HG03095 (cell line): ENCODE data around the gene ZNF500.

ENCODE experiments used
- ATAC-seq: cut with Tn5 transposase; IDR thresholded peaks from one replicate; pipeline ENCODE4 v1.9.1; 2021; ENCODE audit warnings: moderate library complexity; ENCODE audit not compliant: unreplicated experiment

The ZNF500 gene

GRCh38 chr16:4775005-4775404 lies 8.0 kb upstream of the ZNF500 start:
- no peak for ATAC-seq

GRCh38 chr16:4772351-4772750 lies 5.4 kb upstream of the ZNF500 start:
- ATAC-seq = no peak

GRCh38 chr16:4771646-4772045 lies 4.7 kb upstream of the ZNF500 start:
- ATAC-seq = no peak

GRCh38 chr16:4769306-4769638 lies 2.3 kb upstream of the ZNF500 start:
- ATAC-seq = no peak

- peak; percentile 71 for ATAC-seq
Observed at GRCh38 chr16:4768549-4769305, 1.8 kb upstream of the ZNF500 start.

- peak; percentile 5 for ATAC-seq
Observed at GRCh38 chr16:4767872-4768548, 1.0 kb upstream of the ZNF500 start.

GRCh38 chr16:4765511-4766474 lies 1.2 kb downstream of the ZNF500 start:
- no peak for ATAC-seq

- ATAC-seq = no peak
Observed at GRCh38 chr16:4763791-4764190, 3.2 kb downstream of the ZNF500 start.

GRCh38 chr16:4762205-4762604 lies 4.8 kb downstream of the ZNF500 start:
- ATAC-seq = no peak

- no peak for ATAC-seq
Observed at GRCh38 chr16:4760221-4760910, 6.6 kb downstream of the ZNF500 start.

- no peak for ATAC-seq
Observed at GRCh38 chr16:4755687-4756086, 11.3 kb downstream of the ZNF500 start.

- ATAC-seq = no peak
Observed at GRCh38 chr16:4754865-4755264, 12.1 kb downstream of the ZNF500 start.

- ATAC-seq = no peak
Observed at GRCh38 chr16:4753227-4753626, 13.7 kb downstream of the ZNF500 start.

GRCh38 chr16:4752351-4753100 lies 14.4 kb downstream of the ZNF500 start:
- no peak for ATAC-seq

GRCh38 chr16:4750896-4751295 lies 16.1 kb downstream of the ZNF500 start:
- ATAC-seq = no peak

- ATAC-seq = no peak
Observed at GRCh38 chr16:4749700-4750257, 17.2 kb downstream of the ZNF500 start.

GRCh38 chr16:4748682-4749411 lies 18.1 kb downstream of the ZNF500 start:
- no peak for ATAC-seq

GRCh38 chr16:4747906-4748681 lies 18.9 kb downstream of the ZNF500 start:
- ATAC-seq = no peak
